GM12892 (cell line): ENCODE results near the gene GRIN3A.

Experiments used
- POLR2A ChIP-seq: IDR thresholded peaks from 2 replicates; pipeline ENCODE4 v1.6.1; 2011; ENCODE audit warnings: low read depth, low read length, control low read depth
- POLR2AphosphoS5 ChIP-seq: IDR thresholded peaks from 2 replicates; pipeline ENCODE4 v1.6.1; 2011; ENCODE audit warnings: low read depth, low read length, control low read depth

GRCh38 chr9:101705135-101705661, 33.2 kb downstream of the GRIN3A start:
- TF ChIP-seq POLR2A (no peak), POLR2AphosphoS5 (no peak)
